ENCODE results near the gene SPATA21.
A peak's percentile ranks its signal among the peaks of the same experiment; 100 is the strongest.

SPATA21 gene

GRCh38 chr1:16450863-16451481, 13.7 kb upstream of the SPATA21 start:
- no peak for DNase-seq

- no peak for DNase-seq
Measured at GRCh38 chr1:16449666-16450065, 12.4 kb upstream of the SPATA21 start.

GRCh38 chr1:16449065-16449464, 11.8 kb upstream of the SPATA21 start:
- no peak for DNase-seq

GRCh38 chr1:16447641-16448040, 10.4 kb upstream of the SPATA21 start:
- DNase-seq: no peak

- no peak for DNase-seq
Measured at GRCh38 chr1:16446116-16446515, 8.9 kb upstream of the SPATA21 start.

- no peak for DNase-seq
Measured at GRCh38 chr1:16445052-16445451, 7.8 kb upstream of the SPATA21 start.

- no peak for DNase-seq
Measured at GRCh38 chr1:16443975-16444770, 6.9 kb upstream of the SPATA21 start.

- DNase-seq: no peak
Measured at GRCh38 chr1:16442941-16443340, 5.7 kb upstream of the SPATA21 start.

GRCh38 chr1:16442265-16442664, 5.0 kb upstream of the SPATA21 start:
- DNase-seq: no peak

- no peak for DNase-seq
Measured at GRCh38 chr1:16441282-16441665, 4.0 kb upstream of the SPATA21 start.

- DNase-seq: peak; percentile 92
Measured at GRCh38 chr1:16440470-16441281, 3.5 kb upstream of the SPATA21 start, which contains the start of gene NECAP2. Gene NECAP2 (plus strand): TSS chr1:16440724. CDS start chr1:16440762, 38 bp downstream.

GRCh38 chr1:16440131-16440469, 2.9 kb upstream of the SPATA21 start:
- DNase-seq: no peak

- DNase-seq: no peak
Measured at GRCh38 chr1:16438924-16439323, 1.7 kb upstream of the SPATA21 start.

GRCh38 chr1:16438516-16438915, 1.3 kb upstream of the SPATA21 start:
- DNase-seq: no peak

GRCh38 chr1:16434501-16434900, 2.7 kb downstream of the SPATA21 start:
- DNase-seq: no peak

- DNase-seq: no peak
Measured at GRCh38 chr1:16434007-16434406, 3.2 kb downstream of the SPATA21 start.

- no peak for DNase-seq
Measured at GRCh38 chr1:16433030-16433429, 4.2 kb downstream of the SPATA21 start.

GRCh38 chr1:16430606-16431005, 6.6 kb downstream of the SPATA21 start:
- DNase-seq: no peak

- DNase-seq: no peak
Measured at GRCh38 chr1:16425125-16426025, 11.8 kb downstream of the SPATA21 start.

- no peak for DNase-seq
Measured at GRCh38 chr1:16422041-16422440, 15.2 kb downstream of the SPATA21 start.

GRCh38 chr1:16421201-16421600, 16.0 kb downstream of the SPATA21 start:
- DNase-seq: no peak

- DNase-seq: no peak
Measured at GRCh38 chr1:16420424-16421118, 16.7 kb downstream of the SPATA21 start.

Measured in DMS 273 treated with DMSO at 0.1 percent for 48 hours (cell line).